Heart right ventricle (tissue), 16 donors: ENCODE results near the gene AP1S3. TPM values are rescaled to one million over a fixed set of nuclear protein-coding genes. Genes with fewer than 3 reads are reported as not detected.

Experiments used
- ATAC-seq, 8 donors: fragments of 200-7000 bp; cut with Tn5 transposase; one replicate each; pipeline ENCODE4 v1.9.1; 2020; ENCODE audit warnings: mild to moderate bottlenecking in 8 of 8, moderate library complexity in 8 of 8, moderate number of reproducible peaks in 1 of 8
- DNase-seq, 2 donors: peaks; one replicate each; pipeline ENCODE4 v3.0.0-alpha.2; 2020
- H3K27ac ChIP-seq, 10 donors: fragments of 200-600 bp; sonication (generic) in 2 of 10; one replicate each; pipeline versions ENCODE4 v1.5.0 to v1.8.0; 2020 to 2022; ENCODE audit warnings: mild to moderate bottlenecking in 3 of 10
- H3K27me3 ChIP-seq, 7 donors: fragments of 200-600 bp; one replicate each; pipeline ENCODE4 v1.8.0; 2021 to 2022; ENCODE audit warnings: mild to moderate bottlenecking in 2 of 7
- H3K36me3 ChIP-seq, 9 donors: fragments of 200-600 bp; sonication (generic) in 1 of 9; one replicate each; pipeline versions ENCODE4 v1.5.0 to v1.8.0; 2020 to 2022; ENCODE audit warnings: mild to moderate bottlenecking in 2 of 9
- H3K4me1 ChIP-seq, 9 donors: fragments of 200-600 bp; sonication (generic) in 1 of 9; one replicate each; pipeline versions ENCODE4 v1.5.0 to v1.8.0; 2020 to 2022; ENCODE audit warnings: mild to moderate bottlenecking in 4 of 9
- H3K4me3 ChIP-seq, 10 donors: fragments of 200-600 bp; sonication (generic) in 2 of 10; one replicate each; pipeline versions ENCODE4 v1.5.0 to v1.8.0; 2020 to 2022; ENCODE audit warnings: mild to moderate bottlenecking in 7 of 10, moderate library complexity in 2 of 10
- H3K9me3 ChIP-seq, 11 donors: fragments of 200-600 bp in 10 of 11; sonication (generic) in 2 of 11; one replicate each; pipeline versions ENCODE4 v1.5.0 to v1.8.0; 2013 to 2022; ENCODE audit warnings: mild to moderate bottlenecking in 2 of 11, control low read depth in 1 of 11, moderate library complexity in 1 of 11
- WGBS, 2 donors: extraction: QIAGEN DNeasy Blood & Tissue Kit; methylation state at CpG; one replicate each; pipeline ENCODE4 v1.1.7; 2013; ENCODE audit warnings: inconsistent platforms in 1 of 2; 5-methylcytosine and 5-hydroxymethylcytosine counted together
- intact Hi-C, 10 donors: fragments of 100-400 bp; cut with DNase I; formaldehyde crosslinking; loops; one replicate each; pipeline versions ENCODE4 v1.11.1 to v1.14.2; 2022
- polyA plus RNA-seq, 2 donors: library from polyadenylated mRNA; stranded (reverse); fragments of 200-250 nt; gene quantifications; one replicate each; pipeline ENCODE4 v1.2.3, GENCODE V29; 2013
- total RNA-seq, 10 donors: library from RNA; stranded (reverse); fragmentation: NEBNext Ultra II Directional in 3 of 10; extraction: Animal tissue kit (Norgen Biotek cat#: 25700) in 3 of 10; gene quantifications; one replicate each; pipeline versions ENCODE4 v1.2.1 to v1.2.4, GENCODE V29; 2021 to 2023
- TF ChIP-seq, protein P1 (sequence below), 9 donors: fragments of 200-600 bp; sonication (generic) in 2 of 9; IDR thresholded peaks; one replicate each; pipeline versions ENCODE4 v1.5.0 to v1.8.0; 2021 to 2022; ENCODE audit warnings: antibody characterized with exemption in 9 of 9, mild to moderate bottlenecking in 5 of 9, moderate library complexity in 1 of 9
- donor health status: Arrhythmogenic right ventricular cardiomyopathy.
- donor health status: ischemic (EF 13 %, LVEDD 7.1; RV severe dilation, severe dysfunction).
- donor health status: healthy with polysubstance abuse.
- donor health status: DM: no; HTN: yes; CAD: no.
- donor health status: DM: no; HTN: no; CAD: no.
- donor health status: ischemic (EF 25% LVEDD 6.9; RV normal size, moderate dysfunction).
- donor health status: ischemic (EF 25% LVEDD 5.7; RV mildly dilated, moderate dysfunction).
- donor health status: healthy.
- donor health status: DM: yes; HTN: yes; CAD: no.
- donor health status: Ischemic cardiomyopathy.
- donor health status: ischemic (EF 35%, LVEDD 5.7; RV mildly dilated, moderate dysfunction).
- donor health status: nonischemic (EF 11% LVEDD 7.7; RV severe dilation, severe dysfunction).
- donor health status: DM: yes; HTN: yes; CAD: no.
- donor health status: PGD.
- donor health status: ischemic (EF 29% LVEDD 5.4; RV normal size, mild dysfunction).
- donor health status: nonischemic (EF 23%, LVEDD 6.1; RV moderate dilation, normal function).

The AP1S3 gene
- total and polyA plus RNA-seq, 12 donors, result 0.12 to 0.85 (median 0.37) TPM; not detected in 4

DNA sequence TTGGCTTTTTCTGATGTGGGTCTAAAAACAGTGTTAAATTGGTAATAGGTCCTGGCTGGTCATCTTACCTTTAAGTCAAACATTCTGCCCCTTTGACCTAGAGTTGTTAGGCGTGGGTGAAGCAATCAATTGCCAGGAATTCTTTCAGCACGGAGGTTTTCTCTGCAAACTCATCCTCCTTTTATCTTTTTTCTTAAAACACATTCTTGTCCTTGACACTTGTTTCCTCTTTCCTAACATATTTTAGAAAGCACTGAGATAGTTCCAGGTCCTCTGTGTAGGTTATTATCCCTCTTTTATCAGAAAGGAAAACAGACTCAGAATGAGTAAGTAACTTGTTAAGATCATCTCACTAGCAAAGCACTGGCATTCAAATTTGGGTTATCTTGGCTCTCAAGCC is 18.6 kb upstream of the AP1S3 start:
- DNase-seq, result no peak
- WGBS, 2 donors, result 67 to 70% methylated on average over 2 of the region's 2 CpGs
- intact Hi-C loops, result no loop called here
- no peak for ATAC-seq
- H3K4me3 ChIP-seq, result no peak overlapping the region
- H3K27ac ChIP-seq, result no peak overlapping the region
- H3K9me3 ChIP-seq, result no peaks in the 10 kb centered on the region
- no peaks in the 10 kb centered on the region for H3K27me3 ChIP-seq
- TF ChIP-seq, protein P1, sequence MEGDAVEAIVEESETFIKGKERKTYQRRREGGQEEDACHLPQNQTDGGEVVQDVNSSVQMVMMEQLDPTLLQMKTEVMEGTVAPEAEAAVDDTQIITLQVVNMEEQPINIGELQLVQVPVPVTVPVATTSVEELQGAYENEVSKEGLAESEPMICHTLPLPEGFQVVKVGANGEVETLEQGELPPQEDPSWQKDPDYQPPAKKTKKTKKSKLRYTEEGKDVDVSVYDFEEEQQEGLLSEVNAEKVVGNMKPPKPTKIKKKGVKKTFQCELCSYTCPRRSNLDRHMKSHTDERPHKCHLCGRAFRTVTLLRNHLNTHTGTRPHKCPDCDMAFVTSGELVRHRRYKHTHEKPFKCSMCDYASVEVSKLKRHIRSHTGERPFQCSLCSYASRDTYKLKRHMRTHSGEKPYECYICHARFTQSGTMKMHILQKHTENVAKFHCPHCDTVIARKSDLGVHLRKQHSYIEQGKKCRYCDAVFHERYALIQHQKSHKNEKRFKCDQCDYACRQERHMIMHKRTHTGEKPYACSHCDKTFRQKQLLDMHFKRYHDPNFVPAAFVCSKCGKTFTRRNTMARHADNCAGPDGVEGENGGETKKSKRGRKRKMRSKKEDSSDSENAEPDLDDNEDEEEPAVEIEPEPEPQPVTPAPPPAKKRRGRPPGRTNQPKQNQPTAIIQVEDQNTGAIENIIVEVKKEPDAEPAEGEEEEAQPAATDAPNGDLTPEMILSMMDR (IDR thresholded peaks at IDR 0.05), result no peak
- H3K36me3 ChIP-seq, result peaks cover 0 to 42% (median 0%) of the 10 kb centered on the region in 9 donors
- no peaks in the 10 kb centered on the region for H3K4me1 ChIP-seq

DNA sequence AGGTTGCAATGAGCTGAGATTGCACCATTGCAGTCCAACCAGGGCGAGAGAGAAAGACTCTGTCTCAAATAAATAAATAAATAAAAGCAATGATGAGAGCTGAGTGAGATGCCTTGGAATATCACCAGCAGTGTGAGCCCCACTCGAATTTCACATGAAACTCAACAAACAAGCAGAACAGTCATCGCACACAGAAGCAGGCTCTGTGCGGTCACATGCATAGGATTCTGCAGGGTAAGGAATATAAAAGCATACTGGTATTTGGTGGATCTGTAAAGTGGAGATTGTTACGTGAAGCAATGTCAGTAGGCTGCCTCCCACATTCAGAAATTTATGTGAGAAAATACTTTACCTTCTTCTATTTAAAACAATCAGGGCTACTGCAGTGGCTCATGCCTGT is 18.0 kb upstream of the AP1S3 start:
- no peaks in the 10 kb centered on the region for H3K4me1 ChIP-seq
- no peak overlapping the region for H3K4me3 ChIP-seq

DNA sequence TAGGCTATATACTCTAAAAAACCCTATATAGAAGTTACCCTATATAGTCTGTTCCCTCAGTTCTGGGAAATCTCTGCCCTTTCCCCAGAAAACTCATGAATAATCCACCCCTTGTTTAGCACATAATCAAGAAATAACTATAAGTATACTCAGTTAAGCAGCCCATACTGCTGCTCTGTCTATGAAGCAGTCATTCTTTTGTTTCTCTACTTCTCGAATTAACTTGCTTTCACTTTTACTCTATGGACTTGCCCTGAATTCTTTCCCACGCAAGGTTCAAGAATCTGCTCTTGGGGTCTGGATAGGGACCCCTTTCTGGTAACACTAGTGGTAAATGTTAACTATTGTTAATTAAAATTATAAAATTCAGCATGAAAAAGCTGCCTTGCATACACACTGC is 17.4 kb upstream of the AP1S3 start:
- DNase-seq (no peak), ATAC-seq (no peak)
- Histone ChIP-seq H3K4me3 (no peak overlapping the region), H3K27me3 (no peaks in the 10 kb centered on the region), H3K27ac (no peak overlapping the region), H3K9me3 (no peaks in the 10 kb centered on the region), H3K36me3 (peaks cover 0 to 49% (median 0%) of the 10 kb centered on the region in 9 donors), H3K4me1 (no peaks in the 10 kb centered on the region)
- TF ChIP-seq, protein P1 (IDR thresholded peaks at IDR 0.05), result no peak
- intact Hi-C loops, result no loop called here
- 90% methylated on average over 2 of the region's 2 CpGs for WGBS, 2 donors

More for the DNA sequence above, 18.0 kb upstream of the AP1S3 start:
- TF ChIP-seq, protein P1 (IDR thresholded peaks at IDR 0.05), result no peak
- Histone ChIP-seq H3K9me3 (no peaks in the 10 kb centered on the region), H3K36me3 (peaks cover 0 to 48% (median 0%) of the 10 kb centered on the region in 9 donors), H3K27ac (no peak overlapping the region), H3K27me3 (no peaks in the 10 kb centered on the region)
- intact Hi-C loops, result no loop called here
- WGBS, 2 donors, result 90 to 95% methylated on average over 5 of the region's 5 CpGs
- ATAC-seq (no peak), DNase-seq (no peak)

DNA sequence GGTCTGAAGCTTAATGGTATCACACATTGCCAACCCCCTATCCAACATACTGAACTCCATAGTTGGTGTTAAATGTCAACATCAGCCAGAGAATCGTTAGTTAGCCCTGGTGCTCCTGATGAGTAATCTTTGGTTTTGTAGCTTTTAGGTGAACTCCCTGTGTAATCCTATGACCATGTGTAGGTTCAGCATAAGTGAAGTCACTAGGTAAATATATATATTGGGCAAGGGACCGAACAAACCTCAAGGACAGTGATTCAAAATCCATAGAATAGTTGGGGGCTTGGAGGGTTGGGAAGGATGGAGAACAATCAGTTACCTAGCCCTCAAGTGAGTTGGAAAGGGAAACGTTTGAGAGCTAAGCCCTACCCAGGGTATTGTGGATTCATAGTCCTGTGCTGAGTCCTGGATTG is 16.0 kb upstream of the AP1S3 start:
- H3K27ac ChIP-seq, result no peak overlapping the region
- H3K4me3 ChIP-seq, result no peak overlapping the region
- WGBS, 2 donors, result 88 to 95% methylated on average over 3 of the region's 3 CpGs
- H3K36me3 ChIP-seq, result peaks cover 0 to 62% (median 8%) of the 10 kb centered on the region in 9 donors
- ATAC-seq (no peak), DNase-seq (no peak)
- no peaks in the 10 kb centered on the region for H3K9me3 ChIP-seq
- TF ChIP-seq, protein P1 (IDR thresholded peaks at IDR 0.05), result no peak
- H3K27me3 ChIP-seq, result no peaks in the 10 kb centered on the region
- intact Hi-C loops, result no loop called here
- no peaks in the 10 kb centered on the region for H3K4me1 ChIP-seq
